ENCODE results near the gene PFN3. TPM values are rescaled to one million over a fixed set of nuclear protein-coding genes. Genes with fewer than 3 reads are reported as not detected.

PFN3 gene
- total and polyA plus RNA-seq, 9 donors: not detected

- Histone ChIP-seq H3K36me3 (no peaks in the 10 kb centered on the region), H3K9me3 (no peaks in the 10 kb centered on the region), H3K4me1 (ENCODE audit: insufficient read depth) (peaks cover 12% of the 10 kb centered on the region), H3K4me3 (peak overlapping the region; percentile 44), H3K27me3 (no peaks in the 10 kb centered on the region), H3K27ac (peak overlapping the region; percentile 86 to 92)
- intact Hi-C loops (cut with DNase I): loop anchor here in 1 of 4 donors (10.0 kb wide), 1 partner anchor 253 kb away; no protein-coding TSS in a partner anchor
- WGBS, 3 donors: 9 to 22% (median 12%) methylated on average over 46 of the region's 46 CpGs
- TF ChIP-seq CTCF (IDR thresholded peaks at IDR 0.05) (no peak), EP300 (IDR thresholded peaks at IDR 0.05) (no peak), POLR2A (IDR thresholded peaks at IDR 0.05) (no peak)
- no peak for DNase-seq
These were observed 33.1 kb downstream of the PFN3 start for GRCh38 chr5:177367323-177367848.

GRCh38 chr5:177366528-177367322 is 33.7 kb downstream of the PFN3 start:
- Histone ChIP-seq H3K27ac (peak overlapping the region; percentile 86 to 92), H3K36me3 (no peaks in the 10 kb centered on the region), H3K4me1 (ENCODE audit: insufficient read depth) (peaks cover 12% of the 10 kb centered on the region), H3K27me3 (no peaks in the 10 kb centered on the region), H3K4me3 (peak overlapping the region; percentile 44), H3K9me3 (no peaks in the 10 kb centered on the region)
- peak; percentile 92 to 95 (median 93) for DNase-seq
- intact Hi-C loops (cut with DNase I): loop anchor here in 1 of 4 donors (10.0 kb wide), 1 partner anchor 252 kb away; no protein-coding TSS in a partner anchor
- TF ChIP-seq POLR2A (IDR thresholded peaks at IDR 0.05) (peak; percentile 46), EP300 (IDR thresholded peaks at IDR 0.05) (no peak)
- WGBS, 3 donors: 3 to 14% (median 6%) methylated on average over 34 to 36 of the region's 36 CpGs

GRCh38 chr5:177365845-177366527 is 34.5 kb downstream of the PFN3 start:
- intact Hi-C loops (cut with DNase I): loop anchor here in 1 of 4 donors (10.0 kb wide), 1 partner anchor 251 kb away; no protein-coding TSS in a partner anchor
- H3K4me1 ChIP-seq (ENCODE audit: insufficient read depth): peaks cover 9% of the 10 kb centered on the region
- peak overlapping the region; percentile 86 to 92 for H3K27ac ChIP-seq
- peak in 1 of 5 donors; percentile 44 for DNase-seq
- H3K9me3 ChIP-seq: no peaks in the 10 kb centered on the region
- no peaks in the 10 kb centered on the region for H3K27me3 ChIP-seq
- 63 to 73% (median 69%) methylated on average over 14 of the region's 14 CpGs for WGBS, 3 donors
- TF ChIP-seq EP300 (IDR thresholded peaks at IDR 0.05): no peak
- TF ChIP-seq CTCF (IDR thresholded peaks at IDR 0.05): no peak
- no peak for TF ChIP-seq POLR2A (IDR thresholded peaks at IDR 0.05)
- no peaks in the 10 kb centered on the region for H3K36me3 ChIP-seq
- no peak overlapping the region for H3K4me3 ChIP-seq

- TF ChIP-seq CTCF (IDR thresholded peaks at IDR 0.05) (no peak), POLR2A (IDR thresholded peaks at IDR 0.05) (no peak), EP300 (IDR thresholded peaks at IDR 0.05) (no peak)
- H3K4me1 ChIP-seq (ENCODE audit: insufficient read depth): peaks cover 8% of the 10 kb centered on the region
- DNase-seq: no peak
- no peaks in the 10 kb centered on the region for H3K27me3 ChIP-seq
- no peak overlapping the region for H3K4me3 ChIP-seq
- WGBS, 3 donors: 76 to 80% (median 77%) methylated on average over 11 of the region's 11 CpGs
- no peaks in the 10 kb centered on the region for H3K9me3 ChIP-seq
- no peak overlapping the region for H3K27ac ChIP-seq
- no peaks in the 10 kb centered on the region for H3K36me3 ChIP-seq
- intact Hi-C loops (cut with DNase I): loop anchor here in 1 of 4 donors (10.0 kb wide), 1 partner anchor 250 kb away; no protein-coding TSS in a partner anchor
These were observed 36.1 kb downstream of the PFN3 start for GRCh38 chr5:177364159-177364962.

Data from ovary (tissue), 9 donors.